H9 (cell line): ENCODE data around the gene PRADC1. TPM values are rescaled to one million over a fixed set of nuclear protein-coding genes. Genes with fewer than 3 reads are reported as not detected.

Experiments used
- DNase-seq: peaks from one replicate; pipeline ENCODE4 v3.0.0-alpha.2; 2017
- H2AFZ ChIP-seq: one replicate; pipeline ENCODE4 v1.6.1; 2013; ENCODE audit warnings: mild to moderate bottlenecking, low read length, control low read depth, moderate library complexity
- H2AK5ac ChIP-seq: 2 replicates; pipeline ENCODE4 v1.6.1; 2013; ENCODE audit warnings: low read length, control low read depth, mixed read lengths; ENCODE audit not compliant: insufficient read length
- H2BK120ac ChIP-seq: one replicate; pipeline ENCODE4 v1.6.1; 2013; ENCODE audit warnings: low read depth, mild to moderate bottlenecking, low read length, control low read depth, inconsistent platforms; ENCODE audit not compliant: poor library complexity, severe bottlenecking
- H2BK12ac ChIP-seq: 2 replicates; pipeline ENCODE4 v1.6.1; 2013; ENCODE audit warnings: low read length, control low read depth, mixed read lengths, low read depth; ENCODE audit not compliant: insufficient read length
- H2BK15ac ChIP-seq: 2 replicates; pipeline ENCODE4 v1.6.1; 2013; ENCODE audit warnings: low read depth, low read length, control low read depth
- H2BK20ac ChIP-seq: one replicate; pipeline ENCODE4 v1.6.1; 2013; ENCODE audit warnings: low read depth, mild to moderate bottlenecking, low read length, control low read depth, inconsistent platforms; ENCODE audit not compliant: poor library complexity, severe bottlenecking
- H2BK5ac ChIP-seq: 2 replicates; pipeline ENCODE4 v1.6.1; 2013; ENCODE audit warnings: low read length, control low read depth, mixed read lengths; ENCODE audit not compliant: insufficient read length
- H3K14ac ChIP-seq: 2 replicates; pipeline ENCODE4 v1.6.1; 2013; ENCODE audit warnings: low read length, control low read depth; ENCODE audit not compliant: insufficient read depth
- H3K18ac ChIP-seq: 2 replicates; pipeline ENCODE4 v1.6.1; 2013; ENCODE audit warnings: low read depth, mild to moderate bottlenecking, mixed read lengths, low read length, control low read depth; ENCODE audit not compliant: insufficient read length
- H3K23ac ChIP-seq: 2 replicates; pipeline ENCODE4 v1.6.1; 2013; ENCODE audit warnings: low read length, control low read depth, mixed read lengths, low read depth; ENCODE audit not compliant: insufficient read length
- H3K23me2 ChIP-seq: 2 replicates; pipeline ENCODE4 v1.6.1; 2013; ENCODE audit warnings: low read depth, mild to moderate bottlenecking, mixed read lengths, low read length, control low read depth; ENCODE audit not compliant: insufficient read length, poor library complexity, severe bottlenecking
- H3K27ac ChIP-seq: 2 replicates; pipeline ENCODE4 v1.5.1; 2013; ENCODE audit warnings: low read length, control low read depth, mixed read lengths, low read depth; ENCODE audit not compliant: insufficient read length
- H3K27me3 ChIP-seq: 2 replicates; pipeline ENCODE4 v1.6.1; 2013; ENCODE audit warnings: low read length, control low read depth, inconsistent platforms; ENCODE audit not compliant: insufficient read depth
- H3K4ac ChIP-seq: 2 replicates; pipeline ENCODE4 v1.6.1; 2013; ENCODE audit warnings: low read depth, mild to moderate bottlenecking, control low read depth, inconsistent platforms, low read length, moderate library complexity
- H3K4me1 ChIP-seq: 2 replicates; pipeline ENCODE4 v1.6.1; 2013; ENCODE audit warnings: low read length, control low read depth, inconsistent platforms; ENCODE audit not compliant: insufficient read depth
- H3K4me2 ChIP-seq: 2 replicates; pipeline ENCODE4 v1.6.1; 2013; ENCODE audit warnings: low read length, control low read depth, mixed read lengths; ENCODE audit not compliant: insufficient read length, insufficient read depth
- H3K56ac ChIP-seq: 2 replicates; pipeline ENCODE4 v1.6.1; 2013; ENCODE audit warnings: low read depth, mild to moderate bottlenecking, mixed read lengths, low read length, control low read depth; ENCODE audit not compliant: insufficient read length
- H3K79me1 ChIP-seq: 2 replicates; pipeline ENCODE4 v1.6.1; 2013; ENCODE audit warnings: low read depth, mild to moderate bottlenecking, moderate library complexity, low read length, control low read depth, inconsistent platforms; ENCODE audit not compliant: insufficient read depth, poor library complexity, severe bottlenecking
- H3K79me2 ChIP-seq: 2 replicates; pipeline ENCODE4 v1.6.1; 2013; ENCODE audit warnings: low read length, control low read depth, inconsistent platforms; ENCODE audit not compliant: insufficient read depth
- H3K9ac ChIP-seq: 2 replicates; pipeline ENCODE4 v1.6.1; 2013; ENCODE audit warnings: low read length, control low read depth, mixed read lengths; ENCODE audit not compliant: insufficient read length; ENCODE audit errors: extremely low read depth
- H3K9me3 ChIP-seq: one replicate; pipeline ENCODE4 v1.6.1; 2013; ENCODE audit warnings: low read depth, low read length, inconsistent platforms; ENCODE audit not compliant: control insufficient read depth
- H3T11ph ChIP-seq: one replicate; pipeline ENCODE4 v1.6.1; 2013; ENCODE audit warnings: mild to moderate bottlenecking, low read length, control low read depth, inconsistent platforms
- H4K20me1 ChIP-seq: one replicate; pipeline ENCODE4 v1.6.1; 2013; ENCODE audit not compliant: control insufficient read depth, insufficient read length, insufficient read depth
- H4K5ac ChIP-seq: 2 replicates; pipeline ENCODE4 v1.6.1; 2013; ENCODE audit warnings: low read depth, mild to moderate bottlenecking, mixed read lengths, low read length, control low read depth; ENCODE audit not compliant: insufficient read length
- H4K8ac ChIP-seq: replicated peaks from 2 replicates; pipeline ENCODE4 v1.6.1; 2013; ENCODE audit warnings: low read length, control low read depth, mixed read lengths, low read depth; ENCODE audit not compliant: insufficient read length
- H4K91ac ChIP-seq: 2 replicates; pipeline ENCODE4 v1.6.1; 2013; ENCODE audit warnings: low read depth, mild to moderate bottlenecking, moderate library complexity, mixed read lengths, low read length, control low read depth; ENCODE audit not compliant: insufficient read length
- H3K27ac Mint-ChIP-seq, 3 experiments: 2 replicates in 2 of 3; 3 replicates in 1 of 3; pipeline ENCODE4 v1.8.0; 2020 to 2021; ENCODE audit warnings: mixed read lengths in 3 of 3, mild to moderate bottlenecking in 1 of 3, moderate library complexity in 1 of 3
- H3K27me3 Mint-ChIP-seq: 2 replicates; pipeline ENCODE4 v1.8.0; 2021; ENCODE audit warnings: low read depth, mild to moderate bottlenecking, moderate library complexity, mixed read lengths
- H3K36me3 Mint-ChIP-seq, 3 experiments: 2 replicates in 2 of 3; 3 replicates in 1 of 3; pipeline ENCODE4 v1.8.0; 2020 to 2021; ENCODE audit warnings: low read depth in 3 of 3, mixed read lengths in 3 of 3; ENCODE audit not compliant: insufficient read depth in 1 of 3
- H3K4me1 Mint-ChIP-seq, 2 experiments: 2 replicates each; pipeline ENCODE4 v1.8.0; 2020; ENCODE audit warnings: mixed read lengths in 2 of 2
- H3K4me3 Mint-ChIP-seq, 2 experiments: 2 replicates in 1 of 2; 3 replicates in 1 of 2; pipeline ENCODE4 v1.8.0; 2020 to 2021; ENCODE audit warnings: mild to moderate bottlenecking in 2 of 2, mixed read lengths in 2 of 2, moderate library complexity in 1 of 2
- H3K9me3 Mint-ChIP-seq, 2 experiments: 2 replicates in 1 of 2; 3 replicates in 1 of 2; pipeline ENCODE4 v1.8.0; 2020; ENCODE audit warnings: mild to moderate bottlenecking in 2 of 2, mixed read lengths in 2 of 2, moderate library complexity in 1 of 2
- WGBS: extraction: QIAGEN DNeasy Blood & Tissue Kit; methylation state at CpG from one replicate; pipeline ENCODE4 v1.1.7; 2013; ENCODE audit warnings: missing lambda C conversion rate, low lambda C conversion rate, mixed read lengths; ENCODE audit not compliant: insufficient read length; ENCODE audit errors: extremely low coverage; 5-methylcytosine and 5-hydroxymethylcytosine counted together
- total RNA-seq: library from RNA; stranded (reverse); gene quantifications from 2 replicates; pipeline ENCODE4 v1.2.1, GENCODE V29; 2021
- TF ChIP-seq, protein P1 (sequence below): fragments of 200-600 bp; sonication (generic); conservative IDR thresholded peaks from 3 replicates; pipeline ENCODE4 v1.8.0; 2021; ENCODE audit warnings: antibody characterized with exemption, mild to moderate bottlenecking

PRADC1 gene
- total RNA-seq, 1 experiment from 2014 or later, result 9.6 TPM

DNA sequence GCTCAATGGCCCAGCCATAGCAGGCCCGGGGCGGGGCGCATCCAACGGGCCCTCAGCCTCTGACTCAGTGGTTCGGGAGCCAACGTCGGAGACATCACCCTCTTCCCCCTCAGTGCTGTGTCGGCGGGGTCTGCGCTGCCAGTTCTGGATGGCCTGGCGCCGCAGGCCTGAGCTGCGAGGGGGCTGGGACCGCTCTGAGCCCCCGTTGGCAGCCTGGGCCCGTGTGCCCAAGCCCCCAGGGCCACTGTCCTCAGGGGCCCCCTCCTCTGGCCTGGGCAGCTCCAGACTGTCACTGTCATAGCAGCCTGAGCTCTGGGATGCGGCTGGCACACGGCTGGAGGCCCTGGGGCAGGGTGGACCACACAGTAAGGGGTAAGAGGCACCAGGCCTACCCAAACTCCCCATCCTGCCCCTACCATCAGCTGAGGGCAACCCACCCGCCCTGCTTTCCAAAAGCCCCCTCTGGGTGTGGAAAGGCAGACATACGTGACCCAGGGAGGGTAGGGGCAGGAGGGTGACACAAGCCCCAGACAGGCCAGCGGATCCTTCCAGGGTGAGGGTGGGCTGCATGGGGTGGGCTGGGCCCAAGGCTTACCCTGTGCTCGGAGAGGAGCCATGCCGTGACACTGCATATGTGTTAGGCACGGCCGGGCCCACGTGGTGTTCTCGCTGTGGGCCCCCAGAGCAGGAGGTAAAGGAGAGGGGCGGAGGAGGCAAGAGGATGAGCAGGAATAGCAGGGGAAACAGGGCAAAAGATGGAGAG is 32.4 kb upstream of the PRADC1 start:
- Histone ChIP-seq H3K79me1 (no peaks in the 10 kb centered on the region), H3K9me3 (no peaks in the 10 kb centered on the region), H3K14ac (no peak overlapping the region), H4K5ac (no peak overlapping the region), H3K23ac (no peak overlapping the region), H3K4ac (no peak overlapping the region), H3K27ac (no peak overlapping the region), H3K27me3 (no peaks in the 10 kb centered on the region; the same call in 1 of the 2 replicates), H4K91ac (no peak overlapping the region), H2BK120ac (no peak overlapping the region), H4K20me1 (no peaks in the 10 kb centered on the region), H2BK12ac (no peak overlapping the region), H3K23me2 (peaks cover 9% of the 10 kb centered on the region), H2AK5ac (no peak overlapping the region), H3K56ac (no peak overlapping the region), H3T11ph (no peak overlapping the region), H3K79me2 (no peaks in the 10 kb centered on the region), H3K4me2 (no peak overlapping the region), H3K4me1 (peaks cover 2% of the 10 kb centered on the region; the same call in 1 of the 2 replicates), H2AFZ (no peak overlapping the region), H2BK5ac (no peak overlapping the region), H3K9ac (no peak overlapping the region), H4K8ac (no peak overlapping the region), H3K18ac (no peak overlapping the region), H2BK15ac (no peak overlapping the region), H2BK20ac (no peak overlapping the region)
- Mint-ChIP-seq H3K27ac (no peak overlapping the region), H3K4me3 (no peak overlapping the region), H3K9me3 (no peaks in the 10 kb centered on the region), H3K27me3 (peaks cover 29% of the 10 kb centered on the region), H3K4me1 (peaks cover 9 to 18% of the 10 kb centered on the region in 2 experiments), H3K36me3 (peaks cover 4 to 26% (median 14%) of the 10 kb centered on the region in 3 experiments; a peak in 6 of 7 replicates)
- WGBS, result no CpG with 5 or more reads among the region's 28 CpGs
- DNase-seq, result no peak
- TF ChIP-seq, protein P1, sequence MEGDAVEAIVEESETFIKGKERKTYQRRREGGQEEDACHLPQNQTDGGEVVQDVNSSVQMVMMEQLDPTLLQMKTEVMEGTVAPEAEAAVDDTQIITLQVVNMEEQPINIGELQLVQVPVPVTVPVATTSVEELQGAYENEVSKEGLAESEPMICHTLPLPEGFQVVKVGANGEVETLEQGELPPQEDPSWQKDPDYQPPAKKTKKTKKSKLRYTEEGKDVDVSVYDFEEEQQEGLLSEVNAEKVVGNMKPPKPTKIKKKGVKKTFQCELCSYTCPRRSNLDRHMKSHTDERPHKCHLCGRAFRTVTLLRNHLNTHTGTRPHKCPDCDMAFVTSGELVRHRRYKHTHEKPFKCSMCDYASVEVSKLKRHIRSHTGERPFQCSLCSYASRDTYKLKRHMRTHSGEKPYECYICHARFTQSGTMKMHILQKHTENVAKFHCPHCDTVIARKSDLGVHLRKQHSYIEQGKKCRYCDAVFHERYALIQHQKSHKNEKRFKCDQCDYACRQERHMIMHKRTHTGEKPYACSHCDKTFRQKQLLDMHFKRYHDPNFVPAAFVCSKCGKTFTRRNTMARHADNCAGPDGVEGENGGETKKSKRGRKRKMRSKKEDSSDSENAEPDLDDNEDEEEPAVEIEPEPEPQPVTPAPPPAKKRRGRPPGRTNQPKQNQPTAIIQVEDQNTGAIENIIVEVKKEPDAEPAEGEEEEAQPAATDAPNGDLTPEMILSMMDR, result no peak
